C4-2B (cell line): ENCODE measurements around the gene POLR2L.

Experiments
- H3K27ac ChIP-seq: fragments of 450-650 bp; 2 replicates; pipeline ENCODE4 v1.5.1; 2017
- ZFX ChIP-seq: fragments of 450-650 bp; IDR thresholded peaks from 2 replicates; pipeline ENCODE4 v1.6.1; 2017
- TF ChIP-seq, protein P1 (sequence below): fragments of 450-650 bp; conservative IDR thresholded peaks from 2 replicates; pipeline ENCODE4 v1.5.1; 2017; ENCODE audit warnings: mild to moderate bottlenecking

The POLR2L gene

DNA sequence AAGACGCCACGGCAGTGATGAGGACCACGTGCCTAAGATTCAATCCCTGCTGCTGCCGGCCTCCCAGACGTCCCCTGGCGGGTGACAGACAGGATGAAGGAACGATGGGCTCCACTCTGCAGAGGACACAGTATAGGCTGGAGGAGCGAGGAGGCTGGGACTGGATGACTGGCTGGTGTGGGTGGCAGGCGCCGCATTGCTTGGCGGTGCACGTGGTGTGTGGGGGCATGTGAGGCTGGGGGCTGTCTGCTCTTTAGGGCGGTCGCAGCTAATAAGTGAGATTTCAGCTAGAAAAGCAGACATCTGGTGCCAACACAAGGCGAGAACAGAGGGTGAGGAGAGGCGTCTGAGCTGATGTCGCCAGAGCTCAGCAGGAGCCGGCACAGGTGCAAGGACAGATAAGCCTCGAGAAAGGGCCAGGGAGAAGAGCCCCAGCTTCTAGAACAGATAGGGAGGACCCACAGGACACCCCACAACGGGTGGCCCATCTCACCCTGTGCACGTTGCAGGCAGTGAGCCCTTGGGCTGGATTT is 33.5 kb upstream of the POLR2L start:
- H3K27ac ChIP-seq: peak overlapping the region; percentile 57
- TF ChIP-seq, protein P1, sequence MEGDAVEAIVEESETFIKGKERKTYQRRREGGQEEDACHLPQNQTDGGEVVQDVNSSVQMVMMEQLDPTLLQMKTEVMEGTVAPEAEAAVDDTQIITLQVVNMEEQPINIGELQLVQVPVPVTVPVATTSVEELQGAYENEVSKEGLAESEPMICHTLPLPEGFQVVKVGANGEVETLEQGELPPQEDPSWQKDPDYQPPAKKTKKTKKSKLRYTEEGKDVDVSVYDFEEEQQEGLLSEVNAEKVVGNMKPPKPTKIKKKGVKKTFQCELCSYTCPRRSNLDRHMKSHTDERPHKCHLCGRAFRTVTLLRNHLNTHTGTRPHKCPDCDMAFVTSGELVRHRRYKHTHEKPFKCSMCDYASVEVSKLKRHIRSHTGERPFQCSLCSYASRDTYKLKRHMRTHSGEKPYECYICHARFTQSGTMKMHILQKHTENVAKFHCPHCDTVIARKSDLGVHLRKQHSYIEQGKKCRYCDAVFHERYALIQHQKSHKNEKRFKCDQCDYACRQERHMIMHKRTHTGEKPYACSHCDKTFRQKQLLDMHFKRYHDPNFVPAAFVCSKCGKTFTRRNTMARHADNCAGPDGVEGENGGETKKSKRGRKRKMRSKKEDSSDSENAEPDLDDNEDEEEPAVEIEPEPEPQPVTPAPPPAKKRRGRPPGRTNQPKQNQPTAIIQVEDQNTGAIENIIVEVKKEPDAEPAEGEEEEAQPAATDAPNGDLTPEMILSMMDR: no peak
- TF ChIP-seq ZFX: no peak

DNA sequence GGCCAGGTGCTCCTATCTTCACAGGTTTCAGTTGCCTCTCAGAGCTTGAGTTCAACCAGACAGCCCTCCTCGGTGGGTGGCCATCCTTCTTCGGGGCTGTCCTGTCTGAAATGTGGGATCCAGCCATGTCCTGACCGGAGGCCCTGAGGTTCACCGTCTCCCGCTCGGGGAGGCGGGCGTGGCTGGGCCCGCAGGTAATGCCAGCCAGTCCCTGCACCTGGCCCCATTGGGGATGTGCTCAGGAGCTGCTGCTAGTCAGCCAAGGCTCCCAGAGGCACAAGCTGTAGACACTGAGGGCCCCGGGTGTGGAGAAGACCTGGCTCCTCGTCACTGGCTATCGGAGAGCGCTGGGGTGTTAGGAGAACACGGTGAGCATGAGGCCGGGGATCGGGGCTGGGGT is 32.9 kb upstream of the POLR2L start:
- no peak for TF ChIP-seq ZFX
- TF ChIP-seq, protein P1: no peak
- no peak overlapping the region for H3K27ac ChIP-seq

- TF ChIP-seq ZFX: no peak
- TF ChIP-seq, protein P1: no peak
- H3K27ac ChIP-seq: no peak overlapping the region
These were observed 31.4 kb upstream of the POLR2L start for GRCh38 chr11:873706-874105.

- no peak overlapping the region for H3K27ac ChIP-seq
- TF ChIP-seq, protein P1: no peak
- TF ChIP-seq ZFX: no peak
These were observed 30.5 kb upstream of the POLR2L start for GRCh38 chr11:872799-873198.

GRCh38 chr11:871472-871871 is 29.1 kb upstream of the POLR2L start:
- H3K27ac ChIP-seq: no peak overlapping the region

GRCh38 chr11:870418-870817 is 28.1 kb upstream of the POLR2L start:
- H3K27ac ChIP-seq: no peak overlapping the region
- TF ChIP-seq, protein P1: no peak
- TF ChIP-seq ZFX: no peak

More at GRCh38 chr11:871472-871871, 29.1 kb upstream of the POLR2L start:
- TF ChIP-seq ZFX: no peak
- TF ChIP-seq, protein P1: no peak

- no peak overlapping the region for H3K27ac ChIP-seq
These were observed 27.7 kb upstream of the POLR2L start for GRCh38 chr11:870127-870413.

More at GRCh38 chr11:870127-870413, 27.7 kb upstream of the POLR2L start:
- no peak for TF ChIP-seq ZFX
- TF ChIP-seq, protein P1: no peak
